SK-N-SH (cell line): ENCODE results near the gene C1orf35.

Experiments used
- ELF1 ChIP-seq: IDR thresholded peaks from 2 replicates; pipeline ENCODE4 v1.4.0; 2012
- EP300 ChIP-seq, 2 experiments: IDR thresholded peaks; 2 replicates each; pipeline versions ENCODE4 v1.4.0 to v1.6.1; 2012; ENCODE audit warnings: borderline replicate concordance in 1 of 2, low read depth in 1 of 2, low read length in 1 of 2
- EZH2phosphoT487 ChIP-seq: fragments of 200-600 bp; sonication (generic); IDR thresholded peaks from 2 replicates; pipeline ENCODE4 v1.6.1; 2017; ENCODE audit warnings: low read depth, mixed run types, mild to moderate bottlenecking, antibody characterized with exemption, moderate library complexity, borderline replicate concordance
- FOXM1 ChIP-seq: IDR thresholded peaks from 2 replicates; pipeline ENCODE4 v1.4.0; 2012; ENCODE audit warnings: low read depth, mild to moderate bottlenecking
- MEF2A ChIP-seq: IDR thresholded peaks from 2 replicates; pipeline ENCODE4 v1.4.0; 2012; ENCODE audit warnings: low read depth, borderline replicate concordance
- YY1 ChIP-seq: IDR thresholded peaks from 2 replicates; pipeline ENCODE4 v1.4.0; 2012; ENCODE audit warnings: low read depth, mild to moderate bottlenecking
- TF ChIP-seq, protein P1 (sequence below): fragments of 200-600 bp; sonication (generic); IDR thresholded peaks from 2 replicates; pipeline ENCODE4 v1.6.1; 2017; ENCODE audit warnings: antibody characterized with exemption, mild to moderate bottlenecking, moderate library complexity
- TF ChIP-seq, protein P2 (sequence below): IDR thresholded peaks from 2 replicates; pipeline ENCODE4 v1.6.1; 2012; ENCODE audit warnings: mild to moderate bottlenecking, low read depth, low read length, moderate library complexity

DNA sequence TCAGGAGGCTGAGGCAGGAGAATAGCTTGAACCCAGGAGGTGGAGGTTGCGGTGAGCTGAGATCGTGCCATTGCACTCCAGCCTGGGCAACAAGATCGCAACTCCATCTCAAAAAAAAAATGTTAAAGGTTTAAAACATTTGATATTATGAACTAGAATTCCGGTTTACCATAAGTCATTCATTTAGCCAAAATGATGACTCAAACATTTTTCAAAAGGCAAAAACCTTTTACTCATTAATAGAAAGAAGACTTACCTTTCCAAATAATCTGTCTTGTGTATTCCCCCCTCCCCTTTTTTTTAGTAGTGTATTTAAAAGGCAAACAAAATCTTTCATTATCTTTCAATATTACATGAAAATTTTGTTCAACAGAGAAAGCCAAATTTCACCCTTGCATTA is 14.2 kb upstream of the C1orf35 start:
- TF ChIP-seq, protein P1, sequence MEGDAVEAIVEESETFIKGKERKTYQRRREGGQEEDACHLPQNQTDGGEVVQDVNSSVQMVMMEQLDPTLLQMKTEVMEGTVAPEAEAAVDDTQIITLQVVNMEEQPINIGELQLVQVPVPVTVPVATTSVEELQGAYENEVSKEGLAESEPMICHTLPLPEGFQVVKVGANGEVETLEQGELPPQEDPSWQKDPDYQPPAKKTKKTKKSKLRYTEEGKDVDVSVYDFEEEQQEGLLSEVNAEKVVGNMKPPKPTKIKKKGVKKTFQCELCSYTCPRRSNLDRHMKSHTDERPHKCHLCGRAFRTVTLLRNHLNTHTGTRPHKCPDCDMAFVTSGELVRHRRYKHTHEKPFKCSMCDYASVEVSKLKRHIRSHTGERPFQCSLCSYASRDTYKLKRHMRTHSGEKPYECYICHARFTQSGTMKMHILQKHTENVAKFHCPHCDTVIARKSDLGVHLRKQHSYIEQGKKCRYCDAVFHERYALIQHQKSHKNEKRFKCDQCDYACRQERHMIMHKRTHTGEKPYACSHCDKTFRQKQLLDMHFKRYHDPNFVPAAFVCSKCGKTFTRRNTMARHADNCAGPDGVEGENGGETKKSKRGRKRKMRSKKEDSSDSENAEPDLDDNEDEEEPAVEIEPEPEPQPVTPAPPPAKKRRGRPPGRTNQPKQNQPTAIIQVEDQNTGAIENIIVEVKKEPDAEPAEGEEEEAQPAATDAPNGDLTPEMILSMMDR, result no peak
- no peak for TF ChIP-seq FOXM1
- no peak for TF ChIP-seq EP300 (IDR thresholded peaks at IDR 0.05; ENCODE audit: borderline replicate concordance in 1 of 2, low read depth in 1 of 2, low read length in 1 of 2)
- no peak for TF ChIP-seq ELF1
- TF ChIP-seq, protein P2, sequence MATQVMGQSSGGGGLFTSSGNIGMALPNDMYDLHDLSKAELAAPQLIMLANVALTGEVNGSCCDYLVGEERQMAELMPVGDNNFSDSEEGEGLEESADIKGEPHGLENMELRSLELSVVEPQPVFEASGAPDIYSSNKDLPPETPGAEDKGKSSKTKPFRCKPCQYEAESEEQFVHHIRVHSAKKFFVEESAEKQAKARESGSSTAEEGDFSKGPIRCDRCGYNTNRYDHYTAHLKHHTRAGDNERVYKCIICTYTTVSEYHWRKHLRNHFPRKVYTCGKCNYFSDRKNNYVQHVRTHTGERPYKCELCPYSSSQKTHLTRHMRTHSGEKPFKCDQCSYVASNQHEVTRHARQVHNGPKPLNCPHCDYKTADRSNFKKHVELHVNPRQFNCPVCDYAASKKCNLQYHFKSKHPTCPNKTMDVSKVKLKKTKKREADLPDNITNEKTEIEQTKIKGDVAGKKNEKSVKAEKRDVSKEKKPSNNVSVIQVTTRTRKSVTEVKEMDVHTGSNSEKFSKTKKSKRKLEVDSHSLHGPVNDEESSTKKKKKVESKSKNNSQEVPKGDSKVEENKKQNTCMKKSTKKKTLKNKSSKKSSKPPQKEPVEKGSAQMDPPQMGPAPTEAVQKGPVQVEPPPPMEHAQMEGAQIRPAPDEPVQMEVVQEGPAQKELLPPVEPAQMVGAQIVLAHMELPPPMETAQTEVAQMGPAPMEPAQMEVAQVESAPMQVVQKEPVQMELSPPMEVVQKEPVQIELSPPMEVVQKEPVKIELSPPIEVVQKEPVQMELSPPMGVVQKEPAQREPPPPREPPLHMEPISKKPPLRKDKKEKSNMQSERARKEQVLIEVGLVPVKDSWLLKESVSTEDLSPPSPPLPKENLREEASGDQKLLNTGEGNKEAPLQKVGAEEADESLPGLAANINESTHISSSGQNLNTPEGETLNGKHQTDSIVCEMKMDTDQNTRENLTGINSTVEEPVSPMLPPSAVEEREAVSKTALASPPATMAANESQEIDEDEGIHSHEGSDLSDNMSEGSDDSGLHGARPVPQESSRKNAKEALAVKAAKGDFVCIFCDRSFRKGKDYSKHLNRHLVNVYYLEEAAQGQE, result no peak
- no peak for TF ChIP-seq EZH2phosphoT487
- no peak for TF ChIP-seq YY1
- no peak for TF ChIP-seq MEF2A
